NCI-H526 (cell line): Measurements from ENCODE around the gene PIGR.
"Not testable (repeated sequence)": the region's sequence is repeated elsewhere in the genome, so short reads cannot be mapped to it uniquely, and the experiment has no call there.

ENCODE experiments used
- DNase-seq, 2 experiments: peaks; one replicate each; lab custom pipeline; 2025; lab: John Stamatoyannopoulos, UW

Gene PIGR

DNA sequence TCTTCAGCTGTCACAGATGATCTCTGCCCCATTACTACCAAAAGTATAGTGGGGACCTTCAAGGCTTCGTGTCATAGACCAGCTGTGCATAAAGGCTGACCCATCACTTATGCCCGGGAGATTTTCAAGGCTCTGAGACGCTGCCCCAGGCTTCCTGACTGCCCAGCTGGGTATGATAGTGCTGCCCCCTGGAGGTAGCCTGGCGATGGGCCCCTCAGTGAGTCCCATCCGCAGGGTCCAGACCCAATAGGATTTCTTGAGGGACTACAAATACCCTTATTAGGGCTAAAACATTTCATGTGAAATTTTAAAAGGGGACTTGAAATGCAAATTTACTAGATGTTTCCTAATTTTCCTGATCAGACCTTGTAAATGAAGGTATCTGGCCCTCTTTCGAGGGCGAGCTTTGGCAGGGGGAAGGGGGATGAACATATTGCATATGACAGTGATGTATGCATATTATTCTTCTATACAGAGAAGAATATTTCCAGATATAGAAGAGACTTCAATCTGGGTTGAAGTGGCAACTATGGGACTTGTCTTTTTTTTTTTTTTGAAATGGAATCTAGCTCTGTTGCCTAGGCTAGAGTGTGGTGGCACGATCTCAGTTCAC lies 12.8 kb downstream of the PIGR start:
- DNase-seq = peak in 1 of 2 experiments; percentile 30

DNA sequence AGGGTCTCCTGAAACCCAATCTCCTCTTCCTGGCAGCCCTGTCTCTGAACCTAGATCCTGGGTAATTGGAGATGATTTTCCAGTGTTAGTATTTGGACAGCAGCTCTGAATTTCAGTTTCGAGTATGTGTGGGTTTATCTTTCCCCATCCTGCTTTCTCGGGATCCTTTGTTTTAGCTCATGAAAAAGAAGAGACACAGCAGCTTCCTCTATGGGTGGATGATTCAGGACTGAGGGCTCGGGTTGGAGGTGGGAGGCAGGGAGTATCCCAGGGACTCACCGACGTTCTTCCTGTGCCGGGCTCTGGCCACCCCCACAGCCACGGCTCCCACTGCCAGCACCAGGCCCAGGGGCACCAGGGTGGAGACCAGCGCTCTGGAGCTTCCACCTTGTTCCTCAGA lies 14.1 kb downstream of the PIGR start:
- no peak for DNase-seq

DNA sequence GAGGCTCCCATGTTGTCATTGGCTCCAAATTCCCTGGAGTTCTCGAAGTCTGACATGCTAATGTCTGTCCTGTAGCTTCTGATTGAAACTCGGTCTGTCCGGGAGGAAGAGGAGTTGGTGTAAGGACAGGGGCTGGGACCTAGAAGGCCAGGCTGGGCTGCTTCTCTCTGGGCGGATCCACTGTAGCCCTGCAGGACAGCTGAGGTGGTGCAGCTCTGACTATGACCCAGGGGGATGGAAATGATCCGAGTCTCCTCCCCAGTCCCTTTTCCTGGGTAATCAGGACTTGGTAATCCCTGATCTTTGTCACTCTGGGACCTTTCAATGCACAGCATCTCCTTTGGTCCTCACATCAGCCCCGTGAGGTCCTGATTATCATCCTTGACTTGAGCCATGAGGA lies 14.6 kb downstream of the PIGR start:
- no peak for DNase-seq

GRCh38 chr1:206930210-206930798 lies 16.0 kb downstream of the PIGR start:
- no peak for DNase-seq

GRCh38 chr1:206929524-206929923 lies 16.7 kb downstream of the PIGR start:
- DNase-seq = no peak

GRCh38 chr1:206926286-206926685 lies 20.0 kb downstream of the PIGR start:
- no peak for DNase-seq

DNA sequence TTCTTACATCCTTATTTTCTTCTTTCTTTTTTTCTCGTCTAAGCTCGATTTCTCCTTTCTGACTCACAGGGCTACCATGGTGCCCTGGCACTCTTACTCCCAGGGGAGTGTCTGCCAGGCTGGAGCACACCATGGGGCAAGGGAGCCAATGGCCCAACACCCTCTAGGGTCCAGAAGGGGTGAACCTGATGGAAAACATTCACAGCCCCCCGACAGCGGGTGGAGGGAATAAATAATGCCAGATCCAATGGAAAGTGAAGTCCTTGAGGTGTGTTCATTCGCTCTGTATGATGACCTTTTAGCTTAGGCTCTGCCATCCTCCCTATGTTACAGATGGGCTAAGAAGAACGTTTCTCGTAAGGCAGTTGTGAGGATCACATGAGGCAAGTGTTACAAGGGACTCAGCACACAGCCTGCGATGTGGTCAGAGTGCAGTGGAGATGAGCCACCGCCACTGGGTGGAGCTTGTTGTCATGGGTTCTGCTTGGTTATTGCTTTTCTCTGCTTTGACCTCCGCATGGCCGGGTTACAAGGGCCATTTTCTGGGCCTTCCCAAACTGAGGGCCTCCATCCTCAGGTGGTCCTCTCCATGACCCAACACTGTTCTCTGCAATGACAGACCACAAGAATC lies 21.0 kb downstream of the PIGR start:
- no peak for DNase-seq

- no peak for DNase-seq
Measured at GRCh38 chr1:206924592-206925105, 21.6 kb downstream of the PIGR start.

- DNase-seq = not testable (repeated sequence)
Measured at GRCh38 chr1:206923961-206924557, 22.2 kb downstream of the PIGR start.

GRCh38 chr1:206923009-206923960 lies 23.0 kb downstream of the PIGR start:
- no peak for DNase-seq

DNA sequence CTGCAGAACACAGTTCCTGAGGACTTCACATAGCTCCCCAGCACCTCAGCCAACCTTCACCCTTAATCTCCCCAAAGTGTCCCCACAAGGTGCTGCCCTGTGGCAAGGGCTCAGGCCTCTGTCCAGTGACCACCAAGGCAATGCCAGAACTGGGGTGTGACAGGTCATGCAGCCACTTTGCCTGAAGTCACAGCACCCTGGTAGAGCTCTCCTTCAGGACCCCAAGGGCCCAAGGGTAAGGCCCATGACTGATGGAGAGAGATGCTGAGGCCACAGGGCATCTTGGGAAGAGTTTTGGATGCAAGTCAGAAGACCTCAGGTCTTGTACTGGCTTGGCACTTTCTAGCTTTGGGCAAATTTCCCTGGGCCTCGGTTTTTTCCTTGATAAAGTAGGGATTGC lies 23.7 kb downstream of the PIGR start:
- DNase-seq = no peak

- no peak for DNase-seq
Measured at GRCh38 chr1:206921772-206922265, 24.4 kb downstream of the PIGR start, which contains the start of gene FCMR. TSS of gene FCMR (minus strand) at chr1:206921941. CDS start at chr1:206921854, 87 bp downstream.

- DNase-seq = no peak
Measured at GRCh38 chr1:206918076-206918475, 28.2 kb downstream of the PIGR start.

DNA sequence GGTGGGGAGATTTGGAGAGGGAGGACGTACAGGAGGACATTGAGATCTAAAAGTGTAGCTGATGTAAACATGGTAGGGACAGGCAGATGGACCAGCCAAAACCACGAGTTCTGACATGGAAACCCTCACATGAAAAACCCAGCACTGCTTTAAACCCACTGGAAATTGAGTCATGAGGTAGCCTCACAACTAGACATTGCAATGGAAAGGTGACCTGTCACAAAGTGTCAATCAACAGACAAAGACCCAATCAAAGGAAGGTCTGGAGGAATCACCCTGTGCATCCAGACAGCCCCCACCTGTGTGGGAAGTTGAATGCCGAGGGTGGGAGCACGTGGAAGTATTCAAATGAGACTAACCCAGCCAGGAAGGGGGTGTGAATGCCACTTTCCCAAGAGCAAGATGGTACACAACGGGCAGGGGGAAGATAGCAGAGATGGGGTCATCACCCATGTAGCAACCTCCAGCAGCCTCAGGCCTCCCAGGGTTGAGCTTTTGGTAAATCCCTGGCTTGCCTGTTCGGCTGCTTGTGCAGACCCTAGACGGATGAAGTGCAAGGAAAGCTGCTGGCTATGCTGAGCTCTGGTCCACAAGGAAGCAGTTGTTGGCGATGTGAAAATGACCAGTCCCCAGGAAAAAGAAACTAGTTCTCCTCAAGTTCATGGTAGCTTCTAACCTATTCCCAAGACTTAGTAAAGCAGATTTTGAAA lies 30.1 kb downstream of the PIGR start:
- DNase-seq = no peak

DNA sequence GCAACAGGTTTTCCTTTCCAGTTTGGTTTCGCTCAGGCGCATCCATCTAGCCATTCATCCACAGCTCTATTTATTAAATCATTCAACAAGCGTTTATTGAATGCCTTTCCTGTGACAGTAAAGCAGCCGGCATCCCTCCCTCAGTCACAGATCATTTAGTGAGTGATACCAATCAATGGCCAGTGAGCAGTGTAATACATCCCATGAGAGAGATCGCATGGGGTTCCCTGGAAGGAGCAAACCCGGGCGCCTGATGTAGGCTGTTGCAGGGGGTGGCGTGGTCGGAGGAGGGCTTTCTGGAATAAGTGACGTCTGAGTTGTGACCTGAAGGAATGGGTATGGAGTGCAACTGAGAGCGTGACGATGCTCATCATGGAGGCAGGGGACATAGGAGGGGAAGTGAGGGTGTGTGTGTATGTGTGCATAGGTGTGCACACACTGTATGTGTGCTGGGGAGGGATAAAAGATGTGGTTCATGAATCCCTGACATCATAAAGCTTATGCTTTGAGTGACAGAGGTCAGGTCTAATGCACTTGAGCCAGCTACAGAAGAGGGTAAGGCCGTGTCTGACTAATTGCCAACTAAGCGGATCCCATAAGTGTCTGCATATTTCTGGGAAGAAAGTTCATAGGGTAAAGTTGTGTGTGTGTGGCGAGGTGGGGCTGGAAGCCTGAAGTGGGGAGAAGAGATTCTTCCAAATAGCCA lies 31.1 kb downstream of the PIGR start:
- DNase-seq = no peak

- DNase-seq = no peak
Measured at GRCh38 chr1:206913766-206914537, 32.3 kb downstream of the PIGR start.

GRCh38 chr1:206912445-206913095 lies 33.7 kb downstream of the PIGR start:
- DNase-seq = peak; percentile 67 to 82

DNA sequence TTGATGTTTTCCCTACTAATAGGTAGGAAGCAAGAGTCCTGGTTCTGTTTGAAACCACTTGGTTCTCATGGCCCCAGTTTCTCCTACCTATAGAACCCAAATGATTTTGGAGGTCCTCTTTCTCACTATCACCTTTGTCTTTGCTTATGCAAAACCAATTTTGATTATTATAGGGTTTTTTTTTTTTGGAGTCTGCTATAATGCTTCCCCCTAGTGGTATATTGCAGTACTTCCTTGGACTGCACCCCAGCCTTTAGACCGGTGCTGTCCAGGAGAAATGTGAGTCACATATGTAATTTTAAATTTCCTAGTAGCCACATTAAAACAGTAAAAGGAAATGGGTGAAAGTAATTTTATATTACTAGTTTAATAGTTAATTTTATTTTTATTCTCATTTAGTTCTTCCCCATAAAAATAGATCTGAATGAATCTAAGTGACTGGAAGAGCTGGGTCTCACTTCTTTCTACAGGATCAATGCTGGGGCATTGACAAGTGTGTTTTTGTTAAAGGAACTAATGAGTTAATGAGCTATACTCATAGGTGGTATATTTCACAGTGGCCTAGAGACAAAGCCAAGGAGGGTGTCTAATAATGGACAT lies 35.1 kb downstream of the PIGR start:
- peak in 1 of 2 experiments; percentile 70 for DNase-seq
